ENCODE results near the gene STAM. TPM values are rescaled to one million over a fixed set of nuclear protein-coding genes. Genes with fewer than 3 reads are reported as not detected.
A peak's percentile ranks its signal among the peaks of the same experiment; 100 is the strongest.

STAM gene
- total RNA-seq, 1 donor from 2014 or later = 26.6 TPM

GRCh38 chr10:17607060-17607459 is 36.9 kb upstream of the STAM start:
- DNase-seq (ENCODE audit: extremely low spot score, unreplicated experiment) = no peak
- TF ChIP-seq CTCF (IDR thresholded peaks at IDR 0.05) = no peak
- Mint-ChIP-seq H3K36me3 (ENCODE audit: unreplicated experiment) (peaks cover 2% of the 10 kb centered on the region), H3K4me1 (ENCODE audit: unreplicated experiment) (no peaks in the 10 kb centered on the region), H3K4me3 (ENCODE audit: unreplicated experiment) (no peak overlapping the region), H3K9me3 (ENCODE audit: unreplicated experiment) (no peaks in the 10 kb centered on the region), H3K27me3 (ENCODE audit: unreplicated experiment) (no peaks in the 10 kb centered on the region), H3K27ac (ENCODE audit: unreplicated experiment) (no peak overlapping the region)

DNA sequence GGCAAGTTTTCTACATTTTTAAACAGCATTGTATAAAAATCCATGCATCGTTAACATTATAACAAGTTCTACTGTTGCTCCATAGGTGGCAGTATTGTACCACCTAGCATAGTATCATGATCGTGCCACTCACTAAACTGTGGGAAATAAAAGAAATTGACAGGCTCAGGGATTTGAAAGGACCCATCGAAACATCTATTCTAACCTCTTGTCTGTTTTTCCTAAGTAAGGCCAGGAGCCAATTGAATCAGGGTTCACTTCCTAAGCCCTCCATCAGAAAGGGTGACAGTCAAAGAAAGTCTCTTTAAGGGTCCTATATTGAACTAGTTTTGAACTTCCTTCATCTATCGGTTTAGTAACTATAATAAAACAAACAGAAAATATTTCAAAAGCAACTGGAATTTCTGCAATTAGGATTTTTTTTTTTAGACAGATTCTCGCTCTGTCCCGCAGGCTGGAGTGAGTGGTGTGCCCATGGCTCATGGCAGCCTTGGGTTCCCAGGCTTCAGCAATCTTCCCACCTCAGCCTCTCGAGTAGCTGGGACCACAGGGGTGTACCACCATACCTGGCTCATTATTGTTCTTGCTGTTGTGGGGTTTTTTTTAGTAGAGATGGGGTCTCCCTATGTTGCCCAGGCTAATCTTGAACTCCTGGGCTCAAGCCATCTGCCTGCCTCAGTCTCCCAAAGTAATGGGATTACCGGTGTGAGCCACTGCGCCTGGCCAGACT is 36.2 kb upstream of the STAM start:
- Mint-ChIP-seq H3K27me3 (ENCODE audit: unreplicated experiment) (no peaks in the 10 kb centered on the region), H3K27ac (ENCODE audit: unreplicated experiment) (no peak overlapping the region), H3K4me3 (ENCODE audit: unreplicated experiment) (no peak overlapping the region), H3K36me3 (ENCODE audit: unreplicated experiment) (peaks cover 2% of the 10 kb centered on the region), H3K4me1 (ENCODE audit: unreplicated experiment) (no peaks in the 10 kb centered on the region), H3K9me3 (ENCODE audit: unreplicated experiment) (no peaks in the 10 kb centered on the region)
- peak; percentile 42 for DNase-seq (ENCODE audit: extremely low spot score, unreplicated experiment)
- TF ChIP-seq CTCF (IDR thresholded peaks at IDR 0.05) = peak; percentile 83

- Mint-ChIP-seq H3K27me3 (ENCODE audit: unreplicated experiment) (no peaks in the 10 kb centered on the region), H3K9me3 (ENCODE audit: unreplicated experiment) (no peaks in the 10 kb centered on the region), H3K36me3 (ENCODE audit: unreplicated experiment) (no peaks in the 10 kb centered on the region), H3K4me3 (ENCODE audit: unreplicated experiment) (no peak overlapping the region), H3K4me1 (ENCODE audit: unreplicated experiment) (peaks cover 8% of the 10 kb centered on the region), H3K27ac (ENCODE audit: unreplicated experiment) (no peak overlapping the region)
- no peak for TF ChIP-seq CTCF (IDR thresholded peaks at IDR 0.05)
- no peak for DNase-seq (ENCODE audit: extremely low spot score, unreplicated experiment)
These were observed 34.4 kb upstream of the STAM start for GRCh38 chr10:17609523-17610079.

GRCh38 chr10:17616403-17617030 is 27.4 kb upstream of the STAM start:
- Mint-ChIP-seq H3K4me1 (ENCODE audit: unreplicated experiment) (peaks cover 16% of the 10 kb centered on the region), H3K4me3 (ENCODE audit: unreplicated experiment) (peak overlapping the region; percentile 70), H3K9me3 (ENCODE audit: unreplicated experiment) (no peaks in the 10 kb centered on the region), H3K27ac (ENCODE audit: unreplicated experiment) (peak overlapping the region; percentile 57), H3K27me3 (ENCODE audit: unreplicated experiment) (no peaks in the 10 kb centered on the region), H3K36me3 (ENCODE audit: unreplicated experiment) (no peaks in the 10 kb centered on the region)
- no peak for TF ChIP-seq CTCF (IDR thresholded peaks at IDR 0.05)
- DNase-seq (ENCODE audit: extremely low spot score, unreplicated experiment) = peak; percentile 88
